H1 (cell line): ENCODE results near the gene UBE2K. TPM values are rescaled to one million over a fixed set of nuclear protein-coding genes. Genes with fewer than 3 reads are reported as not detected.

Experiments used
- CTCF ChIA-PET: fragments of 300-600 bp; sonication (Branson Sonifier 250); formaldehyde crosslinking; loops from one replicate; lab custom pipeline; 2021; ENCODE audit not compliant: partially characterized antibody; lab: Charles Lee
- POLR2A ChIA-PET: fragments of 300-600 bp; sonication (Branson Sonifier 250); formaldehyde crosslinking; loops from one replicate; lab custom pipeline; 2021; ENCODE audit warnings: inconsistent platforms; ENCODE audit not compliant: partially characterized antibody; lab: Charles Lee
- DNase-seq, 2 experiments: peaks; one replicate each; pipeline versions ENCODE4 v3.0.0 to v3.0.0-alpha.2; 2010 to 2022; ENCODE audit warnings: low spot score in 2 of 2, low read depth in 1 of 2, mixed read lengths in 1 of 2
- FAIRE-seq: peaks from 2 replicates; lab custom pipeline; 2011; peaks lifted over from hg19 to GRCh38; lab: Jason Lieb, UNC
- H2AFZ ChIP-seq: 2 replicates; pipeline ENCODE4 v1.8.1; 2012; ENCODE audit warnings: low read length, inconsistent platforms
- H2AK5ac ChIP-seq: 2 replicates; pipeline ENCODE4 v1.6.1; 2013; ENCODE audit warnings: low read depth, low read length
- H2BK120ac ChIP-seq: replicated peaks from 2 replicates; pipeline ENCODE3; 2013; ENCODE audit warnings: low read depth, low read length, inconsistent platforms
- H2BK12ac ChIP-seq: 2 replicates; pipeline ENCODE4 v1.6.1; 2013; ENCODE audit warnings: low read depth, low read length
- H2BK15ac ChIP-seq: 2 replicates; pipeline ENCODE4 v1.6.1; 2013; ENCODE audit warnings: low read length
- H2BK20ac ChIP-seq: 2 replicates; pipeline ENCODE4 v1.6.1; 2013; ENCODE audit warnings: low read length
- H2BK5ac ChIP-seq: 2 replicates; pipeline ENCODE4 v1.6.1; 2013; ENCODE audit warnings: low read depth, low read length
- H3K14ac ChIP-seq: 2 replicates; pipeline ENCODE4 v1.6.1; 2013; ENCODE audit warnings: inconsistent platforms; ENCODE audit not compliant: insufficient read length
- H3K18ac ChIP-seq: 2 replicates; pipeline ENCODE4 v1.6.1; 2013; ENCODE audit warnings: low read length; ENCODE audit errors: extremely low read depth
- H3K23ac ChIP-seq: 2 replicates; pipeline ENCODE4 v1.6.1; 2013; ENCODE audit warnings: inconsistent platforms; ENCODE audit not compliant: insufficient read length
- H3K23me2 ChIP-seq: 2 replicates; pipeline ENCODE4 v1.6.1; 2013; ENCODE audit warnings: low read depth, low read length
- H3K27ac ChIP-seq: 2 replicates; pipeline ENCODE4 v1.6.1; 2011; ENCODE audit warnings: low read depth, low read length, inconsistent platforms
- H3K27me3 ChIP-seq, 4 experiments: replicated peaks in 1 of 4; 1 replicate in 1 of 4; 2 replicates in 3 of 4; pipeline versions ENCODE4 v1.6.1 to v1.8.1; 2011 to 2013; ENCODE audit warnings: low read length in 3 of 4, mild to moderate bottlenecking in 3 of 4, inconsistent platforms in 2 of 4, mixed read lengths in 2 of 4, moderate library complexity in 1 of 4; ENCODE audit not compliant: control insufficient read depth in 3 of 4, insufficient read depth in 3 of 4; ENCODE audit errors: extremely low read depth in 1 of 4
- H3K36me3 ChIP-seq, 4 experiments: 2 replicates each; pipeline versions ENCODE4 v1.6.1 to v1.8.1; 2011 to 2013; ENCODE audit warnings: mild to moderate bottlenecking in 4 of 4, low read length in 3 of 4, moderate library complexity in 2 of 4, control low read depth in 1 of 4, inconsistent platforms in 1 of 4; ENCODE audit not compliant: insufficient read depth in 4 of 4, control insufficient read depth in 2 of 4
- H3K4ac ChIP-seq: replicated peaks from 2 replicates; pipeline ENCODE3; 2013; ENCODE audit warnings: low read length, low read depth, mixed read lengths, inconsistent platforms; ENCODE audit not compliant: insufficient read length
- H3K4me1 ChIP-seq, 4 experiments: replicated peaks in 1 of 4; 1 replicate in 1 of 4; 2 replicates in 3 of 4; pipeline versions ENCODE4 v1.6.1 to v1.8.1; 2011 to 2013; ENCODE audit warnings: low read length in 3 of 4, inconsistent platforms in 2 of 4, mixed read lengths in 1 of 4; ENCODE audit not compliant: insufficient read depth in 4 of 4, control insufficient read depth in 3 of 4
- H3K4me2 ChIP-seq, 2 experiments: 2 replicates each; pipeline versions ENCODE4 v1.6.1 to v1.8.1; 2011 to 2013; ENCODE audit warnings: low read depth in 2 of 2, low read length in 2 of 2, control low read depth in 1 of 2, inconsistent platforms in 1 of 2, mild to moderate bottlenecking in 1 of 2; ENCODE audit not compliant: insufficient read depth in 1 of 2
- H3K4me3 ChIP-seq, 4 experiments: fragments of 200-600, 300-600 bp in 1 of 4; sonication (generic), shearing (Covaris generic), sonication (Bioruptor Twin) in 1 of 4; 2 replicates each; pipeline versions ENCODE4 v1.5.1 to v1.8.1; 2011 to 2016; ENCODE audit warnings: low read length in 4 of 4, low read depth in 3 of 4, control low read depth in 2 of 4, inconsistent platforms in 2 of 4, mild to moderate bottlenecking in 2 of 4, mixed read lengths in 1 of 4, moderate library complexity in 1 of 4; ENCODE audit not compliant: insufficient read depth in 2 of 4; ENCODE audit errors: extremely low read depth in 1 of 4
- H3K56ac ChIP-seq: replicated peaks from 2 replicates; pipeline ENCODE3; 2013; ENCODE audit warnings: low read depth, mild to moderate bottlenecking, mixed read lengths, low read length, inconsistent platforms; ENCODE audit not compliant: insufficient read length
- H3K79me1 ChIP-seq: 2 replicates; pipeline ENCODE4 v1.6.1; 2013; ENCODE audit warnings: low read depth, low read length, control low read depth
- H3K79me2 ChIP-seq, 2 experiments: 2 replicates each; pipeline versions ENCODE4 v1.6.1 to v1.8.1; 2012 to 2013; ENCODE audit warnings: low read length in 2 of 2, mild to moderate bottlenecking in 2 of 2, inconsistent platforms in 1 of 2; ENCODE audit not compliant: insufficient read depth in 2 of 2, control insufficient read depth in 1 of 2
- H3K9ac ChIP-seq, 4 experiments: replicated peaks in 1 of 4; 1 replicate in 1 of 4; 2 replicates in 3 of 4; pipeline versions ENCODE4 v1.6.1 to v1.8.1; 2011 to 2013; ENCODE audit warnings: low read depth in 3 of 4, low read length in 3 of 4, control low read depth in 2 of 4, mild to moderate bottlenecking in 2 of 4, moderate library complexity in 2 of 4, inconsistent platforms in 1 of 4; ENCODE audit errors: extremely low read depth in 1 of 4
- H3K9me3 ChIP-seq, 2 experiments: 2 replicates each; pipeline versions ENCODE4 v1.6.1 to v1.8.1; 2012 to 2013; ENCODE audit warnings: mild to moderate bottlenecking in 2 of 2, moderate library complexity in 2 of 2, control low read depth in 1 of 2, inconsistent platforms in 1 of 2, low read depth in 1 of 2, low read length in 1 of 2, mixed read lengths in 1 of 2; ENCODE audit not compliant: insufficient read depth in 2 of 2
- H4K20me1 ChIP-seq, 2 experiments: replicated peaks in 1 of 2; 2 replicates each; pipeline versions ENCODE3 to v1.8.1; 2011 to 2013; ENCODE audit warnings: inconsistent platforms in 2 of 2, low read length in 2 of 2, mild to moderate bottlenecking in 1 of 2; ENCODE audit not compliant: insufficient read depth in 2 of 2, control insufficient read depth in 1 of 2
- H4K5ac ChIP-seq: 2 replicates; pipeline ENCODE4 v1.6.1; 2013; ENCODE audit warnings: low read length, low read depth, mixed read lengths, inconsistent platforms; ENCODE audit not compliant: insufficient read length
- H4K8ac ChIP-seq: 2 replicates; pipeline ENCODE4 v1.8.0; 2013; ENCODE audit warnings: mild to moderate bottlenecking, moderate library complexity, low read length, inconsistent platforms; ENCODE audit not compliant: insufficient read depth; ENCODE audit errors: extremely low read depth
- H4K91ac ChIP-seq: replicated peaks from 2 replicates; pipeline ENCODE3; 2013; ENCODE audit warnings: low read length, mixed read lengths, inconsistent platforms; ENCODE audit not compliant: insufficient read length
- ASH2L ChIP-seq: fragments of 200-600, 300-600 bp; sonication (generic); IDR thresholded peaks from one replicate; pipeline ENCODE4 v1.7.1; 2017; ENCODE audit warnings: low read length
- BCL11A ChIP-seq, 2 experiments: IDR thresholded peaks; one replicate each; pipeline ENCODE4 v1.6.1; 2011; ENCODE audit warnings: low read depth in 2 of 2, low read length in 2 of 2, mild to moderate bottlenecking in 2 of 2
- CBX5 ChIP-seq: fragments of 300-800, 300-1000 bp; sonication (generic); IDR thresholded peaks from 2 replicates; pipeline ENCODE4 v1.7.1; 2016; ENCODE audit warnings: antibody characterized with exemption, low read length, low read depth
- KDM5A ChIP-seq: fragments of 200-600 bp; IDR thresholded peaks from 2 replicates; pipeline ENCODE4 v1.7.1; 2012; ENCODE audit warnings: mild to moderate bottlenecking, low read length, inconsistent platforms, mixed read lengths
- POLR2AphosphoS5 ChIP-seq: IDR thresholded peaks from 2 replicates; pipeline ENCODE4 v1.6.1; 2011; ENCODE audit warnings: low read depth, low read length
- RAD21 ChIP-seq, 2 experiments: IDR thresholded peaks in 1 of 2; conservative IDR thresholded peaks in 1 of 2; 2 replicates each; pipeline ENCODE4 v1.6.1; 2011; ENCODE audit warnings: low read depth in 2 of 2, low read length in 2 of 2, improper control_type of control experiment in 1 of 2, inconsistent platforms in 1 of 2, mild to moderate bottlenecking in 1 of 2, moderate library complexity in 1 of 2
- RBBP5 ChIP-seq: IDR thresholded peaks from 2 replicates; pipeline ENCODE4 v1.7.1; 2012; ENCODE audit warnings: low read depth, mild to moderate bottlenecking, inconsistent platforms, low read length, moderate library complexity, borderline replicate concordance
- RNF2 ChIP-seq: fragments of 200-900, 300-1000 bp; sonication (generic); IDR thresholded peaks from 2 replicates; pipeline ENCODE4 v1.7.1; 2016; ENCODE audit warnings: borderline replicate concordance, low read depth, mild to moderate bottlenecking, antibody characterized with exemption, low read length; ENCODE audit not compliant: poor library complexity, severe bottlenecking; ENCODE audit errors: missing control alignments
- SIX5 ChIP-seq: IDR thresholded peaks from 2 replicates; pipeline ENCODE4 v1.6.1; 2011; ENCODE audit warnings: mild to moderate bottlenecking, low read depth, low read length
- SP1 ChIP-seq: IDR thresholded peaks from 2 replicates; pipeline ENCODE4 v1.6.1; 2011; ENCODE audit warnings: low read depth, low read length
- WGBS, 2 experiments: shearing (Covaris generic) in 1 of 2; methylation state at CpG; one replicate each; pipeline versions ENCODE4 v1.1.6 to v1.1.7; 2013 to 2015; ENCODE audit warnings: low lambda C conversion rate in 2 of 2, mixed read lengths in 2 of 2, inconsistent platforms in 1 of 2, low coverage in 1 of 2, missing lambda C conversion rate in 1 of 2; ENCODE audit not compliant: insufficient replicate concordance in 2 of 2, insufficient coverage in 1 of 2, insufficient read length in 1 of 2; ENCODE audit errors: extremely low coverage in 1 of 2, missing lambda C conversion rate in 1 of 2; 5-methylcytosine and 5-hydroxymethylcytosine counted together
- polyA plus RNA-seq, 7 experiments: library from polyadenylated mRNA; depleted of rRNA in 3 of 7; stranded (reverse) in 5 of 7; unstranded in 2 of 7; fragments of >200 nt in 5 of 7; fragments of 200-250 nt in 2 of 7; gene quantifications; 1 replicate in 5 of 7; 2 replicates in 1 of 7; 4 replicates in 1 of 7; pipeline versions ENCODE4 v1.2.1 to v1.2.3, GENCODE V29; 2011 to 2013; ENCODE audit warnings: missing spikeins in 2 of 7, mixed read lengths in 2 of 7
- total RNA-seq: library from RNA; stranded (reverse); fragmentation: NEBNext Ultra II Directional; extraction: Animal tissue kit (Norgen Biotek cat#: 25700); gene quantifications from 2 replicates; pipeline ENCODE4 v1.2.1, GENCODE V29; 2021
- TF ChIP-seq, protein P1 (sequence below): IDR thresholded peaks from 2 replicates; pipeline ENCODE4 v1.6.1; 2012; ENCODE audit warnings: inconsistent platforms
- TF ChIP-seq, protein P2 (sequence below): IDR thresholded peaks from 2 replicates; pipeline ENCODE4 v1.6.1; 2011; ENCODE audit warnings: low read length, improper control_type of control experiment

UBE2K gene
- total and polyA plus RNA-seq, 2 of the 8 experiments (the other 6 are each of a cell fraction or from before 2014, with no cell fraction given), result 53.6 to 174 TPM

DNA sequence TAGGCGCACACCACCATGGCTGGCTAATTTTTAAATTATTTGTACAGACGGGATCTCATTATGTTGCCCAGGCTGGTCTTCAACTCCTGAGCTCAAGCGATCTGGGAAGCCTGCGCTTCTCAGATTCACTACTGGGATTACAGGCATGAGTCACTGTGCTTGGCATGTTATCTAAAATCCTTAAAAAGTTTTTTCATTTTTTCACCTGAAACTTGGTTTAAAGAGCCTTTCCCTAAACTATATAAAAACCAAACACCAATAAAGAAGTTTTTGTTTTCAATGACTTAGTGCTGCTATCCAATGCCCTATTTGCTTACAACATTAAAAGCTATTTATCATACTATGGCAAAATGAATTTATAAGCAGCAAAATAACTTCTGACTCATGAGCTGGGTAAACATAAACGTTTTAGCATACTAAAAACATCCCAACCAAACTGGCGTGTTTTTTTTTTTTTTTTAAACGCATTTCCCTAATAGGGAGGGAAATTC, 127.8 kb downstream of the UBE2K start:
- H4K91ac ChIP-seq, result no peak overlapping the region
- H3K4me1 ChIP-seq, result no peaks in the 10 kb centered on the region
- no peak overlapping the region for H3K56ac ChIP-seq
- no peak overlapping the region for H3K27ac ChIP-seq
- 92% methylated on average over 7 of the region's 7 CpGs; no CpG with 5 or more reads in 1 of the 2 experiments for WGBS, 2 experiments
- no peak overlapping the region for H2BK20ac ChIP-seq
- H3K4me2 ChIP-seq, result no peak overlapping the region
- no peak overlapping the region for H3K23ac ChIP-seq
- DNase-seq (no peak), FAIRE-seq (no peak)
- H2BK15ac ChIP-seq, result no peak overlapping the region
- no peak overlapping the region for H2BK120ac ChIP-seq
- no peaks in the 10 kb centered on the region for H3K27me3 ChIP-seq
- H4K5ac ChIP-seq, result no peak overlapping the region
- no peak overlapping the region for H3K14ac ChIP-seq
- H4K20me1 ChIP-seq, result no peaks in the 10 kb centered on the region
- H3K79me2 ChIP-seq, result no peaks in the 10 kb centered on the region
- no peak overlapping the region for H4K8ac ChIP-seq
- no peak overlapping the region for H2BK12ac ChIP-seq
- H2BK5ac ChIP-seq, result no peak overlapping the region
- CTCF ChIA-PET, result interaction anchor here (1.1 kb wide), 1 partner anchor 356 kb away, joined by 3 read pairs; no protein-coding TSS in a partner anchor
- H3K36me3 ChIP-seq, result peaks cover 2 to 23% (median 12%) of the 10 kb centered on the region in 4 experiments; a peak in 5 of 8 replicates
- no peaks in the 10 kb centered on the region for H3K79me1 ChIP-seq
- no peak overlapping the region for H3K9ac ChIP-seq
- H3K4ac ChIP-seq, result no peak overlapping the region
- no peaks in the 10 kb centered on the region for H3K23me2 ChIP-seq
- no peak overlapping the region for H2AK5ac ChIP-seq
- POLR2A ChIA-PET, result interaction anchor here (1.1 kb wide), 1 partner anchor 188 kb away, joined by 3 read pairs; no protein-coding TSS in a partner anchor
- H3K9me3 ChIP-seq, result no peaks in the 10 kb centered on the region
- no peak overlapping the region for H2AFZ ChIP-seq
- no peak overlapping the region for H3K4me3 ChIP-seq
- no peak overlapping the region for H3K18ac ChIP-seq
- TF ChIP-seq ASH2L (no peak), SIX5 (no peak), RAD21 (IDR thresholded peaks at IDR 0.05 in 1 of 2, conservative IDR thresholded peaks at IDR 0.05 in 1 of 2; ENCODE audit: low read depth in 2 of 2, low read length in 2 of 2) (no peak), KDM5A (no peak), RBBP5 (no peak), POLR2AphosphoS5 (no peak), CBX5 (no peak), SP1 (no peak), BCL11A (IDR thresholded peaks at IDR 0.05; ENCODE audit: low read depth in 2 of 2, low read length in 2 of 2) (no peak), RNF2 (no peak)
- TF ChIP-seq, protein P1, sequence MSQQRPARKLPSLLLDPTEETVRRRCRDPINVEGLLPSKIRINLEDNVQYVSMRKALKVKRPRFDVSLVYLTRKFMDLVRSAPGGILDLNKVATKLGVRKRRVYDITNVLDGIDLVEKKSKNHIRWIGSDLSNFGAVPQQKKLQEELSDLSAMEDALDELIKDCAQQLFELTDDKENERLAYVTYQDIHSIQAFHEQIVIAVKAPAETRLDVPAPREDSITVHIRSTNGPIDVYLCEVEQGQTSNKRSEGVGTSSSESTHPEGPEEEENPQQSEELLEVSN, result no peak
- TF ChIP-seq, protein P2, sequence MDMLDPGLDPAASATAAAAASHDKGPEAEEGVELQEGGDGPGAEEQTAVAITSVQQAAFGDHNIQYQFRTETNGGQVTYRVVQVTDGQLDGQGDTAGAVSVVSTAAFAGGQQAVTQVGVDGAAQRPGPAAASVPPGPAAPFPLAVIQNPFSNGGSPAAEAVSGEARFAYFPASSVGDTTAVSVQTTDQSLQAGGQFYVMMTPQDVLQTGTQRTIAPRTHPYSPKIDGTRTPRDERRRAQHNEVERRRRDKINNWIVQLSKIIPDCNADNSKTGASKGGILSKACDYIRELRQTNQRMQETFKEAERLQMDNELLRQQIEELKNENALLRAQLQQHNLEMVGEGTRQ, result no peak
